ENCODE measurements around the gene ARL15.

ARL15 gene

GRCh38 chr5:54146390-54146789 is 164.0 kb downstream of the ARL15 start:
- DNase-seq, result no peak

DNA sequence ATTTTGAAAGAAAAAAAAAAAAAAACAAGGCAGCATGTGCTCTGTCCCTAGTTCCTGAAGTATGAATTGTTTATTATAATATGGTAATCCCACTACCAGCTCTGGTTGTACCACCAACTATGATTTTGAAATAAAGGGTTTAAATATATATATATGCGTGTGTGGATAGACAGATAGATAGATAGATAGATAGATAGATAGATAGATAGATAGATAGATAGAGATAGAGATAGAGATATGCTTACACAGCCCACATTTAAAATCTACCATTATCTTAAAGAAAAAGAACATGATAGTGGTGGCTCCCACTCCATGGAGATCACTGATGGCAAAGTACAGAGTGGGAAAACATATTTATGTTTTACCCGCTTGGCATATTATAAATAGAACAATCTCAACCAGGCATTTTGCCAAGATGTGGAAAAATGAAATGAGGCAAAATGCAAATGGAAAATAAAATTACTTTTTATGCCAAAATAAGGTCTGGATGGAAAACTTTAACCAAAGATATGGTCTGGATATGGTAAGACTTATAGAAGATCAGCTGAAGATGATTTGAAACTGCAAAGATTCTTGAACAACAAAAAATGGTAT is 170.0 kb downstream of the ARL15 start:
- no peak for DNase-seq

- DNase-seq, result no peak
Observed at GRCh38 chr5:54136516-54137440, 173.6 kb downstream of the ARL15 start.

- no peak for DNase-seq
Observed at GRCh38 chr5:54135042-54135441, 175.3 kb downstream of the ARL15 start.

GRCh38 chr5:54133917-54134316 is 176.5 kb downstream of the ARL15 start:
- DNase-seq, result no peak

GRCh38 chr5:54120473-54120872 is 189.9 kb downstream of the ARL15 start:
- DNase-seq, result no peak

- no peak for DNase-seq
Observed at GRCh38 chr5:54117957-54118356, 192.4 kb downstream of the ARL15 start.

- DNase-seq, result no peak
Observed at GRCh38 chr5:54115735-54116403, 194.5 kb downstream of the ARL15 start.

GRCh38 chr5:54113060-54113459 is 197.3 kb downstream of the ARL15 start:
- DNase-seq, result no peak

GRCh38 chr5:54109626-54110330 is 200.6 kb downstream of the ARL15 start:
- DNase-seq, result no peak

DNA sequence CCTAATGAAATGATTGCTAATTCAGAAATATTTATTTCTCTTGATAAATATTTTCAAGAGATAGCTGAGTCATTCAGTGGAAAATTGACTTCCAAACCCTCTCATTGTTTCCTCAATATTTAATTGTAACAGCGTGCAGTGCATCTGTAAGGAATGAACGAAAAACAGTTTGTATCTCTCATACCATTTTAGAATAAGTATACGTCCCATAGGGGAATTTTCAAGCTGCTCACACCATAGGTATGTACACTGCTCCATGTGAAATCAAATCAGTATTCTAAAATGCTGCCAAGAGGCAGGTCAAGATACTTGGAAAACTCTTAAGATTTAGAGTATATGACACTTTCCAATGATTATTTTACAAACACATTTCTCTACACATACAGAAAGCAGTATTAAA is 202.2 kb downstream of the ARL15 start:
- DNase-seq, result no peak

- no peak for DNase-seq
Observed at GRCh38 chr5:54103871-54104270, 206.5 kb downstream of the ARL15 start.

DNA sequence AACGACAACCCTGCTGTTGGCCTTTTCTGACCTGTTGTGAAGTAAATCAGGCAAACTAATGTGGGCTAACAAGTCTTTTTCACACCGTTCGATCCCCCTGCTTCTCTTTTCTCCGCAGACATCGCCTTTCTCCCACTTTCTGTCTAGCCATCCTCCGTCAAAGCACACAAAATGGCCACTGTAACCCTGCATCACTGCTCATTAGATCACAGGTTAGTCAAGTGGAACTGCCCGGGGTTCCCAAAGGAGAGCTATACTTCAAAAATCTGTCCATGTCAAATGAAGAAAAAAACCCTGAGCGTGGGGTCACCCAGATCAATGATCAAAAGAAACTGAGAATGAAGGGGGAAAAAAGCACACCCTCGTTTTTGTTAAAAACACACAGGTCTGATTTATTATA is 212.1 kb downstream of the ARL15 start:
- DNase-seq, result no peak

GRCh38 chr5:54095969-54096368 is 214.4 kb downstream of the ARL15 start:
- no peak for DNase-seq

DNA sequence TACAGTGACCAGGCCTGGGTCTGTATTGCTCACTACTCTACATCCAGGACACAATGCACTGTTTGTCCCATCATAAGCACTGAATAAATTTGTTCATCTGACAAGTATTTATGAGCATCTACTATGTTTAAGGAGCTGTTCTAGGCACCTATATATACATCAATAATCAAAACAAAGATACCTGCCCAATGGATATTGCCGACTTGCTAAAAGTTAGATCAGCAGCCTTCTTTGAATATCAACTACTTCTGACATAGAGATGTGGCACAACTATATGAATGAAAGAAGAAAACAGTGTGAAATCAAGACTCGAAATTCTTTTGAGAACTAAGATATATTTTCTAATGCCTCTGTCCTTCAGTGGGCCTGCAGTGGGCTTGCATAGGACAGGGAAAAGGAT is 215.7 kb downstream of the ARL15 start:
- DNase-seq, result no peak

DNA sequence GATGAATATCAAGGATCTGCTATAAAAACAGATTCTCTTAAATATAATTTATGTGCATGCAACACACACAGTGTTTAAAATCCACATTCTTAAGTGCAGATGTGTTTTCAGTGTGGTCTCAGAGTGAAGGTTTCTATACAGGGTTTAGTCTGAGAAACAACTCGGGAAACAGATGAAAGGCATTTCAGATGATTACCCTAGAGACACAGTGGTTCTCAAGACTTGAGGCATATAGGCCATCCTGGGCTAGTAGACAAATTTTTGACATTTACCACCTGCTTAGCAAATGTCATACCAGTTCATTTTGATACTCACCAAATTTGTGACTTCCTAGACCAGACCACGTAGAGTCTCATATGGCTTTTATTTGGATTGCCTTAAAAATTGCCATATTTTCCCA is 216.5 kb downstream of the ARL15 start:
- DNase-seq, result no peak

DNA sequence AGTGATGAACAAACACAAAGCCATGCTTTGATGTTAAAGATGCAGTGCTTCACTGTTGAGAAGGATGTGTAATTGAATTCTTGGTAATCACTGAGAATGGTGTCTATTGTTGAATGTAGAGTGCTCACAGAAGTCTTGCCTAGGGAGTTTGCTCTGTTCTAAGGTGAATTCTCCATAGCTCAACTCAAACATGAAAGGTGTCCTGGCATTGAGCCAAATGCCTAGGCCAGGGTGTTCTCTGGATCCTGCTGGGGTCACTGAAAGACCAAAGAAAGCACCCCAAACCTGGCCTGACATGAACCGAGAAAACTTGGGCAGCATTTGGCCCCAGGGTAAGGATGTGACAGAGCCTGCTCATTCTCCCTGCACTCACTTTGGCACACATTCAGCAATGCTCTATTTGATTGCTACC is 217.3 kb downstream of the ARL15 start:
- no peak for DNase-seq

GRCh38 chr5:54091307-54092130 is 218.9 kb downstream of the ARL15 start:
- DNase-seq, result no peak

GRCh38 chr5:54090495-54091120 is 219.8 kb downstream of the ARL15 start:
- DNase-seq, result no peak

DNA sequence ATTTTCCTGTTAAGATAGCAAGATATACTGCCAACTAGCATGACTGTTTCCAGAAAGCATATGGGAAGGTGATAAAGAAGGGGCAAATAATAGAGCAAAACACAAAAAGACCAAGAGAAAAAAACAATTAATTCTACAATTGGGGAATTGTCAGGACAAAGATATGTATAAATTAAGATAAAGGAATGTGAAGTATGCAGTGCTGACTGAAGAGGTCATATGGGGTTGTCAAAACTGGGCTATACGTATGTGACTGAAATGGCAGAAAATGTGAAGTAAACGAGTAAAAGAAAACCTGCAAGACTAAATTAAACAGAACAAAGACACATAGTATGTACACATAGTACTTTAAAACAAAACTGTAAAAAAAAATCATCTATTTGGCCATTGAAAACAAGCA is 222.3 kb downstream of the ARL15 start:
- no peak for DNase-seq

- no peak for DNase-seq
Observed at GRCh38 chr5:54087436-54087835, 222.9 kb downstream of the ARL15 start.

DNA sequence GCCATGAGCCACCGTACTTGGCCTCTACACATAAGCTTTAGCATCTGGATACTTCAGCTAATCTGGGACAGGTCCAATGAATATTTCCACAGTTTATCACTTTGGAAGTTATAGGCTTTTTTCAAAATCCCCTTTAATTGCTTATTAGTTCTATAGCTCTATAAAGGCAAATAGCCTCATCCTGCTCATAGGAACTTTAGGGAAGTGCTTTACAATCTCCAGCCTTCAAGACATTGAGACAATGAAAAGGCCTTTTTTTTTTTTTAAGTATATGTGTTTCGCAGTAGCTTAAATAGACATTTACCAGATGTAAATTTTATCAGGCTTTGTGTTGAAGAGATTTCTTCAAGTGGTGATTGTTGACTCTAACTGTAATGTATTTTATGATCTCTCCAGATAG is 224.2 kb downstream of the ARL15 start:
- DNase-seq, result no peak
